ENCODE measurements around the gene MPHOSPH10. TPM values are rescaled to one million over a fixed set of nuclear protein-coding genes. Genes with fewer than 3 reads are reported as not detected.
"Not testable (repeated sequence)": the region's sequence is repeated elsewhere in the genome, so short reads cannot be mapped to it uniquely, and the experiment has no call there.

Gene MPHOSPH10
- total RNA-seq, 1 experiment from 2014 or later: 26.4 TPM

- BruUV-seq (replicated peaks); H3K79me2 ChIP-seq (ENCODE audit: low read length); POLR2A ChIA-PET (ENCODE audit: unreplicated experiment); H3K4me1 ChIP-seq (ENCODE audit: insufficient read depth, low read length); DNase-seq; H2AFZ ChIP-seq (ENCODE audit: low read length); H3K9me3 ChIP-seq (ENCODE audit: low read length); H3K9ac ChIP-seq (ENCODE audit: low read length); intact Hi-C loops (cut with micrococcal nuclease); H3K27me3 ChIP-seq (ENCODE audit: low read length); H3K4me2 ChIP-seq (ENCODE audit: low read length); CTCF ChIA-PET; H3K36me3 ChIP-seq (ENCODE audit: low read depth, low read length); H3K4me3 ChIP-seq (ENCODE audit: low read length); H3K9me2 ChIP-seq (replicated peaks; ENCODE audit: low read length); ATAC-seq; H4K20me1 ChIP-seq (ENCODE audit: low read length); H3K27ac ChIP-seq (ENCODE audit: low read length); H3F3A ChIP-seq (ENCODE audit: low read length, unreplicated experiment): not testable (repeated sequence)
These were observed 46.6 kb upstream of the MPHOSPH10 start for GRCh38 chr2:71083752-71084312.

GRCh38 chr2:71085325-71086003 is 45.0 kb upstream of the MPHOSPH10 start:
- H3K27ac ChIP-seq (ENCODE audit: low read length); DNase-seq; H3K9ac ChIP-seq (ENCODE audit: low read length); H3K27me3 ChIP-seq (ENCODE audit: low read length); H3K4me2 ChIP-seq (ENCODE audit: low read length); H3K79me2 ChIP-seq (ENCODE audit: low read length); H3K4me3 ChIP-seq (ENCODE audit: low read length); CTCF ChIA-PET; H2AFZ ChIP-seq (ENCODE audit: low read length); H3K4me1 ChIP-seq (ENCODE audit: insufficient read depth, low read length); H3K9me3 ChIP-seq (ENCODE audit: low read length); H3K36me3 ChIP-seq (ENCODE audit: low read depth, low read length); H3F3A ChIP-seq (ENCODE audit: low read length, unreplicated experiment); H4K20me1 ChIP-seq (ENCODE audit: low read length); BruUV-seq (replicated peaks); H3K9me2 ChIP-seq (replicated peaks; ENCODE audit: low read length); ATAC-seq; intact Hi-C loops (cut with micrococcal nuclease): not testable (repeated sequence)
- POLR2A ChIA-PET (ENCODE audit: unreplicated experiment): interaction anchor here (0.6 kb wide), 1 partner anchor 843 kb away, joined by 3 read pairs; no protein-coding TSS in a partner anchor

- ATAC-seq; BruUV-seq (replicated peaks); H3F3A ChIP-seq (ENCODE audit: low read length, unreplicated experiment); H4K20me1 ChIP-seq (ENCODE audit: low read length); H3K4me2 ChIP-seq (ENCODE audit: low read length); H3K4me3 ChIP-seq (ENCODE audit: low read length); H3K9ac ChIP-seq (ENCODE audit: low read length); DNase-seq; CTCF ChIA-PET; POLR2A ChIA-PET (ENCODE audit: unreplicated experiment); H3K9me2 ChIP-seq (replicated peaks; ENCODE audit: low read length); H3K9me3 ChIP-seq (ENCODE audit: low read length); H2AFZ ChIP-seq (ENCODE audit: low read length); H3K36me3 ChIP-seq (ENCODE audit: low read depth, low read length); H3K27ac ChIP-seq (ENCODE audit: low read length); H3K79me2 ChIP-seq (ENCODE audit: low read length); H3K27me3 ChIP-seq (ENCODE audit: low read length); intact Hi-C loops (cut with micrococcal nuclease); H3K4me1 ChIP-seq (ENCODE audit: insufficient read depth, low read length): not testable (repeated sequence)
These were observed 41.0 kb upstream of the MPHOSPH10 start for GRCh38 chr2:71089475-71089874.

GRCh38 chr2:71091808-71092207 is 38.6 kb upstream of the MPHOSPH10 start:
- H3K9me2 ChIP-seq (replicated peaks; ENCODE audit: low read length); H3K36me3 ChIP-seq (ENCODE audit: low read depth, low read length); H3K9ac ChIP-seq (ENCODE audit: low read length); BruUV-seq (replicated peaks); CTCF ChIA-PET; DNase-seq; ATAC-seq; H3K4me2 ChIP-seq (ENCODE audit: low read length); H2AFZ ChIP-seq (ENCODE audit: low read length); H3K4me1 ChIP-seq (ENCODE audit: insufficient read depth, low read length); H3K27ac ChIP-seq (ENCODE audit: low read length); H3K9me3 ChIP-seq (ENCODE audit: low read length); H4K20me1 ChIP-seq (ENCODE audit: low read length); H3K27me3 ChIP-seq (ENCODE audit: low read length); intact Hi-C loops (cut with micrococcal nuclease); H3K4me3 ChIP-seq (ENCODE audit: low read length); H3F3A ChIP-seq (ENCODE audit: low read length, unreplicated experiment); H3K79me2 ChIP-seq (ENCODE audit: low read length); POLR2A ChIA-PET (ENCODE audit: unreplicated experiment): not testable (repeated sequence)

GRCh38 chr2:71092491-71093260 is 37.8 kb upstream of the MPHOSPH10 start:
- H2AFZ ChIP-seq (ENCODE audit: low read length); H3F3A ChIP-seq (ENCODE audit: low read length, unreplicated experiment); H3K9ac ChIP-seq (ENCODE audit: low read length); H3K4me3 ChIP-seq (ENCODE audit: low read length); H3K36me3 ChIP-seq (ENCODE audit: low read depth, low read length); H3K27me3 ChIP-seq (ENCODE audit: low read length); H3K79me2 ChIP-seq (ENCODE audit: low read length); H3K4me2 ChIP-seq (ENCODE audit: low read length); DNase-seq; BruUV-seq (replicated peaks); CTCF ChIA-PET; H3K9me3 ChIP-seq (ENCODE audit: low read length); H3K4me1 ChIP-seq (ENCODE audit: insufficient read depth, low read length); intact Hi-C loops (cut with micrococcal nuclease); H3K27ac ChIP-seq (ENCODE audit: low read length); POLR2A ChIA-PET (ENCODE audit: unreplicated experiment); ATAC-seq; H4K20me1 ChIP-seq (ENCODE audit: low read length); H3K9me2 ChIP-seq (replicated peaks; ENCODE audit: low read length): not testable (repeated sequence)

All from PC-3 (cell line).